Astrocyte of the cerebellum (primary cell): ENCODE data around the gene PTOV1.

Experiments
- DNase-seq: peaks from one replicate; pipeline ENCODE4 v3.0.0-alpha.2; 2011; ENCODE audit warnings: low read depth
- H3K4me3 ChIP-seq: 2 replicates; pipeline ENCODE4 v1.5.1; 2011; ENCODE audit warnings: mild to moderate bottlenecking, low read depth, low read length, moderate library complexity
- CTCF ChIP-seq: IDR thresholded peaks from 2 replicates; pipeline ENCODE4 v1.5.1; 2012; ENCODE audit warnings: low read length, low read depth, moderate library complexity, mild to moderate bottlenecking; ENCODE audit errors: missing control alignments
- in situ Hi-C: cut with HindIII; loops from 2 replicates; pipeline ENCODE4 v1.10.0; 2017; ENCODE audit warnings: low sequenced_read_pairs

The PTOV1 gene

GRCh38 chr19:49890349-49891311 lies 39.7 kb downstream of the PTOV1 start:
- TF ChIP-seq CTCF: no peak
- H3K4me3 ChIP-seq: no peak overlapping the region
- in situ Hi-C loops: no loop called here
- no peak for DNase-seq

- in situ Hi-C loops: no loop called here
- no peak overlapping the region for H3K4me3 ChIP-seq
- no peak for TF ChIP-seq CTCF
- DNase-seq: no peak
Measured at GRCh38 chr19:49891393-49891792, 40.4 kb downstream of the PTOV1 start.

- in situ Hi-C loops: no loop called here
- no peak overlapping the region for H3K4me3 ChIP-seq
- no peak for DNase-seq
- TF ChIP-seq CTCF: no peak
Measured at GRCh38 chr19:49892716-49893115, 41.8 kb downstream of the PTOV1 start.

- in situ Hi-C loops: no loop called here
- no peak overlapping the region for H3K4me3 ChIP-seq
- TF ChIP-seq CTCF: no peak
- DNase-seq: no peak
Measured at GRCh38 chr19:49894011-49894664, 43.2 kb downstream of the PTOV1 start.

- no peak overlapping the region for H3K4me3 ChIP-seq
Measured at GRCh38 chr19:49894879-49895565, 44.1 kb downstream of the PTOV1 start.

More at GRCh38 chr19:49894879-49895565, 44.1 kb downstream of the PTOV1 start:
- TF ChIP-seq CTCF: no peak
- no peak for DNase-seq
- in situ Hi-C loops: no loop called here
